ENCODE measurements around the gene SLC38A3. TPM values are rescaled to one million over a fixed set of nuclear protein-coding genes. Genes with fewer than 3 reads are reported as not detected.

SLC38A3 gene
- total and polyA plus RNA-seq, 2 donors (not counting 3 experiments of a cell fraction or from before 2014, with no cell fraction given), result 0.60 to 1.1 TPM

- FAIRE-seq, result no peak
- H3K79me2 ChIP-seq (ENCODE audit: control insufficient read depth, insufficient read depth, low read length), result peaks cover 2% of the 10 kb centered on the region
- H3K9me1 ChIP-seq (replicated peaks; ENCODE audit: control insufficient read depth, extremely low read depth, insufficient read depth, low read length), result no peaks in the 10 kb centered on the region
- H3K4me2 ChIP-seq (ENCODE audit: insufficient read depth, low read length), result no peak overlapping the region
- no peaks in the 10 kb centered on the region for H3K9me3 ChIP-seq (replicated peaks; ENCODE audit: control insufficient read depth, insufficient read depth, low read length)
- ChIA-PET CTCF (interaction anchor here (0.9 to 10.5 kb wide), 8 partner anchors 15 to 103 kb away, joined by 3 to 314 read pairs (median 32); partner anchors contain the start of genes GNAT1 and SLC38A3), POLR2A (interaction anchor here (1.9 kb wide), 1 partner anchor 30 kb away, joined by 7 read pairs; no protein-coding TSS in a partner anchor)
- no peaks in the 10 kb centered on the region for H3K36me3 ChIP-seq (ENCODE audit: control insufficient read depth in 2 of 2, extremely low read depth in 1 of 2, insufficient read depth in 2 of 2, low read length in 2 of 2)
- intact Hi-C loops (cut with micrococcal nuclease) (no loop called here), dilution Hi-C loops (cut with MboI; ENCODE audit: extremely low pct_ligation_motif_present, low sequenced_read_pairs) (no loop called here)
- TF ChIP-seq GATA2 (IDR thresholded peaks at IDR 0.05; ENCODE audit: insufficient read depth, insufficient read length, low read depth, low read length) (no peak), POLR2A (IDR thresholded peaks at IDR 0.05; ENCODE audit: low read depth, low read length) (no peak), MYC (IDR thresholded peaks at IDR 0.05; ENCODE audit: low read depth, low read length) (no peak), JUN (IDR thresholded peaks at IDR 0.05; ENCODE audit: borderline replicate concordance, insufficient read depth, insufficient read length, low read depth) (no peak), EZH2 (IDR thresholded peaks at IDR 0.05; ENCODE audit: borderline replicate concordance, low read depth, low read length, severe bottlenecking) (no peak), POLR2AphosphoS5 (IDR thresholded peaks at IDR 0.05; ENCODE audit: insufficient read depth, low read depth, low read length) (no peak), FOS (IDR thresholded peaks at IDR 0.05; ENCODE audit: borderline replicate concordance, insufficient read depth, low read length) (no peak), CTCF (IDR thresholded peaks at IDR 0.05; ENCODE audit: extremely low read depth in 1 of 2, insufficient read depth in 1 of 2, low read depth in 1 of 2, low read length in 2 of 2) (no peak)
- H3K4me3 ChIP-seq (replicated peaks in 1 of 3; ENCODE audit: insufficient read depth in 1 of 3, low read depth in 1 of 3, low read length in 3 of 3), result no peak overlapping the region
- no TSS peak for BruUV-seq (replicated peaks)
- H3K27me3 ChIP-seq (ENCODE audit: control insufficient read depth in 2 of 2, insufficient read depth in 2 of 2, low read length in 2 of 2), result no peaks in the 10 kb centered on the region
- peaks cover 13% of the 10 kb centered on the region for H3K4me1 ChIP-seq (ENCODE audit: control insufficient read depth, extremely low read depth, insufficient read depth, low read length)
- no peak overlapping the region for H3K9ac ChIP-seq (replicated peaks; ENCODE audit: extremely low read depth, insufficient read depth, low read length)
- H2AFZ ChIP-seq (ENCODE audit: low read depth, low read length), result no peak overlapping the region
- H4K20me1 ChIP-seq (replicated peaks; ENCODE audit: control insufficient read depth, extremely low read depth, insufficient read depth, low read length), result no peaks in the 10 kb centered on the region
- no peak overlapping the region for H3K27ac ChIP-seq (ENCODE audit: insufficient read depth, low read depth, low read length)
- no peak for DNase-seq (ENCODE audit: low read depth, low spot score)
Measured at GRCh38 chr3:50224639-50225038, 19.6 kb downstream of the SLC38A3 start.
